Measurements from ENCODE around the gene CCDC27. TPM values are rescaled to one million over a fixed set of nuclear protein-coding genes. Genes with fewer than 3 reads are reported as not detected.
A peak's percentile ranks its signal among the peaks of the same experiment; 100 is the strongest.

CCDC27 gene
- total and polyA plus RNA-seq, 3 experiments from 2014 or later: not detected

DNA sequence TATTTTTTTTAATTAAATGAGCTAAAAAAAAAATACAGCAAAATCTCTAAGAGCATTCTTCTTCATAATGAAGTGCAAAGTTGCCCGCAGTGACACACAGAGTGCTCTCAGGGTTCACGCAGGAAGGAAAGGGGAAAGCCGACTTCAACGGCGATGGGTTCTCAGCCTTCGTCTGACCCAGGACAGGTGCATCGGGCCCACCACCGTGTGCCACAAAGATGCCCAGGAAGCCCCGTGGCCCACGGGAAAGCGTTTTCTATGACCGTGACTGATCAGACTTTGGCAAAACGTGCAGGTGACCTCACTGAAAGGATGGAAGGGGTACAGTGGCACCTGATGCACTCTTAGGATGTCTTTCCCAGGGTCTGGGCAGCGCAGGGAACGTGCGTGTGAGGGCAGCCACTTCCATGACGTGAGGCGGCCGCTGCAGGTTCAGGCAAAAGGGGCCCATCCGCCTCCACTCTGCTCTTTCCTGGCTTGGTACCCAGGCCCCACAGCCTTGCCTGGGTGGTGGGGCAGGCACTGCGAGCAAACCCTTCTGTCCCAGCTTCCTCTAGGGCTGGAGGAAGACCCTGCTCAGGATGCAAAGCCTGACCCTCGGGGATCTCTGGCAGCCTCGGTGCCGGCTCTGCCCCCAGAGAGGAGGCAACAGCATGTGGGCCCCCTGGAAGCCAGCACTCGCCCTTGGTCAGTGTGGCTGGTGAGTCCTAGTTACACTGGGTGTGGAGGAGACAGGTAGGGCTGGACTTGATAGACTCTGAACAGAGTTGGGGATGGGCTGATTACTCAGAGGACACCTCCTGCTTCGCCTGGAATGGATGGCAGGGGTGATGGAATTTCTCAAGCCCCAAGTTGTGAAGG, 35.7 kb downstream of the CCDC27 start:
- H3K27me3 ChIP-seq (ENCODE audit: insufficient read depth, low read length, poor library complexity, severe bottlenecking): no peaks in the 10 kb centered on the region
- POLR2A ChIA-PET: no interaction called here

DNA sequence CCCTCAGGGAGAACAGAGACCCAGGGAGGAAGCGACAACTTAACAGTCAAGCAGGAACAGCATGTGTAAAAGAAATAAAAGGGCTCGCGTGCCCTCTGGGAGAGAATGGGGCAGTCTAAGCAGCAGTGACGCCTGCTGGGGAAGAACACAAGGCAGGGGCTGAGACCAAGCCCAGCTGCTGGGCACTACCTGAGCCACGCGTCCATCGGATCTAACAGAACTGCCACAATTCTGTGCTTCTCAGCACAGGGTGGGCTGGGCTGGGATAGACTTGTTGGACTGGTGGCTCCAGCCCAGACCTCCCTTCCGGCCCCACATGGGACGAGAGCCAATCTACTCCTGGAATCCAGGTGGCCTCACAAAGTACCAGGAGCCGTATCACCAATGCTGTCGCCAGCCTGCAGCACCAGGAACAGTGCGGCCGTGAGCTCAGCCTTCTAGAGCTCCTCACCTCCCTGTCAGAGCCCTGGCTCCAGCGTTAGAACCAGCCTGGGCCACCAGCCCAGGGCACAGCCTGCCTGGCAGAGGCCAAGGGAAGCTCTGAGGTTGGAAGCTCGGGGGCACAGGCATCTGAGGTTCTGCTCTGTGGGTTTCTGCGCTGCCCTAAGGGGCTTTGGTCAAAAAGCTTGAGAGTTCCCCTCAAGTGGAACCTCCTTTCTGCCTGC, 36.6 kb downstream of the CCDC27 start:
- H3K9me3 ChIP-seq (ENCODE audit: low read length): no peaks in the 10 kb centered on the region
- H3K27me3 Mint-ChIP-seq: no peaks in the 10 kb centered on the region
- H3K4me1 ChIP-seq (ENCODE audit: insufficient read depth, low read length): peaks cover 22% of the 10 kb centered on the region
- peak in 1 of 5 donors; percentile 43 for DNase-seq
- peak overlapping the region in 7 of 8 donors; percentile 24 to 98 (median 95) for H3K27ac Mint-ChIP-seq
- peaks cover 0 to 68% (median 7%) of the 10 kb centered on the region in 3 donors for H3K36me3 Mint-ChIP-seq
- ChIA-PET CTCF (interaction anchor here (1.1 kb wide), 1 partner anchor 13 kb away, joined by 3 read pairs; no protein-coding TSS in a partner anchor), POLR2A (no interaction called here)
- H3K27ac ChIP-seq (ENCODE audit: low read depth, low read length): no peak overlapping the region
- peak overlapping the region in 1 of 7 donors; percentile 74 for H3K4me3 Mint-ChIP-seq
- peaks cover 19 to 56% (median 30%) of the 10 kb centered on the region in 3 donors for H3K4me1 Mint-ChIP-seq
- no peak overlapping the region for H3K4me3 ChIP-seq (ENCODE audit: low read length)
- H3K36me3 ChIP-seq (ENCODE audit: insufficient read depth, low read length): peaks cover 36% of the 10 kb centered on the region
- no peaks in the 10 kb centered on the region for H3K9me3 Mint-ChIP-seq
- H3K27me3 ChIP-seq (ENCODE audit: insufficient read depth, low read length, poor library complexity, severe bottlenecking): no peaks in the 10 kb centered on the region

More for the DNA sequence above, 35.7 kb downstream of the CCDC27 start:
- Histone ChIP-seq H3K4me1 (ENCODE audit: insufficient read depth, low read length) (peaks cover 13% of the 10 kb centered on the region), H3K4me3 (ENCODE audit: low read length) (no peak overlapping the region), H3K9me3 (ENCODE audit: low read length) (no peaks in the 10 kb centered on the region), H3K36me3 (ENCODE audit: insufficient read depth, low read length) (peaks cover 39% of the 10 kb centered on the region), H3K27ac (ENCODE audit: low read depth, low read length) (peak overlapping the region; percentile 18)
- peak overlapping the region in 5 of 7 donors; percentile 62 to 83 (median 71) for H3K4me3 Mint-ChIP-seq
- DNase-seq: peak in 3 of 5 donors; percentile 8 to 41 (median 17)
- peaks cover 0 to 68% (median 7%) of the 10 kb centered on the region in 3 donors for H3K36me3 Mint-ChIP-seq
- peak overlapping the region; percentile 27 to 98 (median 97) for H3K27ac Mint-ChIP-seq
- H3K9me3 Mint-ChIP-seq: no peaks in the 10 kb centered on the region
- CTCF ChIA-PET: interaction anchor here (0.9 kb wide), 1 partner anchor 12 kb away, joined by 5 read pairs; no protein-coding TSS in a partner anchor
- peaks cover 13 to 46% (median 21%) of the 10 kb centered on the region in 3 donors for H3K4me1 Mint-ChIP-seq
- H3K27me3 Mint-ChIP-seq: no peaks in the 10 kb centered on the region

DNA sequence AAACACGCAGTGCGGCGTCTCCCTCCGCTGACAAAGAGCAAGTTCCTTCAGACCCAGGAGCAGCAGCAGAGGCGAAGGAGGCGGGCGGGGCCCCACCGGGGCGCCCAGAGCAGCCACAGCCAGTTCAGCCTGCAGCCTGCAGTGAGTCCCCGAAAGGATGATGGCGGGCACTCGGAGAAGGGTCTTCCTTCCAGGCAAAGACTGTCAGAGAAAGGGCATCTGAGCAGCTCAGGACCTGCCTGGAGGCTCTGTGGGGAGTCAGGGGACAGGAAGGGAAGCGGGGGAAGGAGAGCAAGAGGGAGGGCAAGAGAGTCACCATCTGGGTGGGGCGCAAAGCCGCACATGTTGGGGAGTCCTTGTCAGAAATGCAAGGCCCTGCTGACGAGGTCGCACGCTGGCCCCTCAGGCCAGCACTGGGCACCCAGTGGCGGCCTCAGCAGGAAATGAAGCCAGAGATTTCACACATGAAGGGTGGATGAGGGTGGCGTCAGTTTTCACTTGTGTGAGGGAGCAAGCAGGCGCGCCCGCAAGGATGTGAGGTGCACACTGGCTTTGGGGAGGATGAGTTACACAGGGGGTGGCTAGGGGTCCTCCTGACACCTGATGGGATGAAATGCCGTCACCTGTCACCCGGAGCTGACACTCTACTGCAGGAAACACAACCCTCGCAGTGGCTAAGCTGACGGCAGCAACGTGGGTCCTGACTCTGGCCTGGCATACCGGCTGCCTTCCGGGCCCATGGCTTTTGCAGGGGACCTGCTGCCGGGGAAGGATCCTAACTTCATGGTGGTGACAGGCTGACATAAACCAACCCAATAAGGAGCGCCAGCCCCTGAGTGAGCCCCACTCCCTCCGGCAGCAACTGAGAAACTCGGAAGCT, 37.4 kb downstream of the CCDC27 start:
- ChIA-PET POLR2A (no interaction called here), CTCF (interaction anchor here (1.1 kb wide), 1 partner anchor 14 kb away, joined by 3 read pairs; no protein-coding TSS in a partner anchor)
- peaks cover 24 to 63% (median 38%) of the 10 kb centered on the region in 3 donors for H3K4me1 Mint-ChIP-seq
- H3K4me1 ChIP-seq (ENCODE audit: insufficient read depth, low read length): peaks cover 30% of the 10 kb centered on the region
- peak overlapping the region in 3 of 8 donors; percentile 27 to 76 (median 72) for H3K27ac Mint-ChIP-seq
- no peaks in the 10 kb centered on the region for H3K9me3 Mint-ChIP-seq
- H3K9me3 ChIP-seq (ENCODE audit: low read length): no peaks in the 10 kb centered on the region
- H3K27ac ChIP-seq (ENCODE audit: low read depth, low read length): no peak overlapping the region
- peaks cover 31% of the 10 kb centered on the region for H3K36me3 ChIP-seq (ENCODE audit: insufficient read depth, low read length)
- H3K4me3 ChIP-seq (ENCODE audit: low read length): no peak overlapping the region
- peak in 1 of 5 donors; percentile 35 for DNase-seq
- no peak overlapping the region for H3K4me3 Mint-ChIP-seq
- no peaks in the 10 kb centered on the region for H3K27me3 ChIP-seq (ENCODE audit: insufficient read depth, low read length, poor library complexity, severe bottlenecking)
- H3K27me3 Mint-ChIP-seq: no peaks in the 10 kb centered on the region
- H3K36me3 Mint-ChIP-seq: peaks cover 0 to 60% (median 7%) of the 10 kb centered on the region in 3 donors

DNA sequence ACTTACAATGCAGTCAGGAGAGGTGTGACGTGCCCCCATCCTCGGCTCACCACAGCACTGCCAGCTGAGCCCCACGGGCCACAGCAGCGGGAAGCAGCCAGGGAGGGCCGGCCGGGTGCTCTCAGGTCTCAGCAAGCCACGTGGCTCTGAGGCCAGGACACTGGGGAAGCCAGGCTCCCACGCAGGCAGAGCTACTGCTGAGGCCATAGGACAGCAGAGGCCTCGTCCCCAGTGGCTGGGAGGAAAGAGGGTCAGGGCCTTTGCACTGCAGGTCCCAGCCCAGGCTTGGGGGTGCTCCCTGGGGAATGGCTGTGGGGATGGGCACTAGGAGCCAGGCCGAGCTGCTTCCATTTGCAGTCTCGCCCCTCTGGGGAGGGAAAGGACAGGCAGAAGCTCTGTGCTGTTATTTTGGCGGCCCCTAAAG, 38.3 kb downstream of the CCDC27 start:
- Mint-ChIP-seq H3K9me3 (no peaks in the 10 kb centered on the region), H3K36me3 (peaks cover 0 to 57% (median 5%) of the 10 kb centered on the region in 3 donors), H3K27ac (no peak overlapping the region), H3K4me3 (no peak overlapping the region), H3K27me3 (no peaks in the 10 kb centered on the region), H3K4me1 (peaks cover 30 to 71% (median 46%) of the 10 kb centered on the region in 3 donors)
- H3K27ac ChIP-seq (ENCODE audit: low read depth, low read length): no peak overlapping the region
- H3K9me3 ChIP-seq (ENCODE audit: low read length): no peaks in the 10 kb centered on the region
- no peaks in the 10 kb centered on the region for H3K27me3 ChIP-seq (ENCODE audit: insufficient read depth, low read length, poor library complexity, severe bottlenecking)
- DNase-seq: peak in 1 of 5 donors; percentile 43
- H3K4me1 ChIP-seq (ENCODE audit: insufficient read depth, low read length): peaks cover 38% of the 10 kb centered on the region
- H3K36me3 ChIP-seq (ENCODE audit: insufficient read depth, low read length): peaks cover 25% of the 10 kb centered on the region
- ChIA-PET CTCF (no interaction called here), POLR2A (no interaction called here)
- H3K4me3 ChIP-seq (ENCODE audit: low read length): no peak overlapping the region

DNA sequence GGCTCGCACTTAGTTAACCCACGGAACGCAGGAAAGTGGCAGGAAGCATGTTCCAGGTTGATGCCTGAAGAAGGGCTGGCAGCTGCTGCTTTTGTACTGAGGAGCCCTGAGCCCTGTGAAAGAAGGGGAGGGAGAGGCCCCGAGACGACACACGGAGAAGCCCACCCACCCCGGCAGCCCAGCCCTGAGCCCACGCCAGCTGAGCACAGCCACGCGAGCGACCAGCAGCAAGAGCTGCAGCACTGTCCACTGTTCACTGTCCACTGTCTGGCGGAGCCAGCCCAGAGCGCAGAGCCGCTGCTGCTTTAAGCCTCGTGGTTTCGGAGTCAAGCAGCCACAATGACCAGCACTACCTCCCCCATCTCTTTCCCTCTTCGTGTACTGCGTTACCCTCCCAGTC, 38.7 kb downstream of the CCDC27 start:
- ChIA-PET POLR2A (no interaction called here), CTCF (no interaction called here)
- DNase-seq: peak in 1 of 5 donors; percentile 45
- H3K9me3 ChIP-seq (ENCODE audit: low read length): no peaks in the 10 kb centered on the region
- peaks cover 40% of the 10 kb centered on the region for H3K4me1 ChIP-seq (ENCODE audit: insufficient read depth, low read length)
- H3K36me3 ChIP-seq (ENCODE audit: insufficient read depth, low read length): peaks cover 22% of the 10 kb centered on the region
- no peak overlapping the region for H3K4me3 ChIP-seq (ENCODE audit: low read length)
- Mint-ChIP-seq H3K27ac (no peak overlapping the region), H3K9me3 (no peaks in the 10 kb centered on the region), H3K36me3 (peaks cover 0 to 52% (median 5%) of the 10 kb centered on the region in 3 donors), H3K4me3 (no peak overlapping the region), H3K27me3 (no peaks in the 10 kb centered on the region), H3K4me1 (peaks cover 31 to 72% (median 47%) of the 10 kb centered on the region in 3 donors)
- no peaks in the 10 kb centered on the region for H3K27me3 ChIP-seq (ENCODE audit: insufficient read depth, low read length, poor library complexity, severe bottlenecking)
- H3K27ac ChIP-seq (ENCODE audit: low read depth, low read length): no peak overlapping the region

DNA sequence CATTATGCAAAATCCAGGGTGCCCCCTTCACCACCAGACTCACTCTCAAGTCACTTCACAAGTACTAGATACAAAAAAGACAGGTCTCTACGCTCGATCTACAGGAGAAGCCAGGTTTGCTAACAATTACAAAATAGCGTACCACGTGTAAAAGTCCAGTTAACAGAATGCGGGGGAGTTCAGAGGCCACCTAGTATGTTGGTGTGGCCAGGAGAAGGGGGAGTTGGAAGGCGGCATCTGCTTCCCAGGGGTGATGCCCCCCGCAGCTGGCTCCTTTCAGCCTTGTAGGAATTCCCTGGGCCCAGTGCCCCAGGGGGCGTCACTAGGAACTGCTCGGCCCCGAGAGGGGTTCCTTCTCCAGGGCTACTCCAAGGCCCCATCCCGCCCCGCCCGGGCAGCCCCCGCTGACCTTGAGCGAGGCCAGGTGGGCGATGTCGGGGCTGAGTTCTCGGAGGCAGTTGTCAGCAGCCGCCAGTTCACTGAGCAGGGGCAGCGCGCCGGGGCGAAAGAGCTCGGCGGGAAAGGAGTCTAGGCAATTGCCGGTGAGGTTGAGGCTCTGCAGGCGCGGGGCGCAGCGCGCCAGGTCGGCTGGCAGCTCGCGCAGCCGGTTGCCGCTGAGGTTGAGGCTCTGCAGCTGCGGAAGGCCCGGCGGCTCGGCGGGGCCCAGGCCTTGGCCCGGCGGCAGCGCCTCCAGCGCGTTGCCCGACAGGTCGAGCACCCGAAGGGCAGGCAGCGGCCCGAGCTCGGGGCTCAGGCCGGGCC, 43.4 kb downstream of the CCDC27 start:
- DNase-seq: peak in 1 of 5 donors; percentile 42
- peaks cover 2 to 26% (median 4%) of the 10 kb centered on the region in 3 donors for H3K36me3 Mint-ChIP-seq
- Histone ChIP-seq H3K27ac (ENCODE audit: low read depth, low read length) (peak overlapping the region; percentile 69), H3K4me1 (ENCODE audit: insufficient read depth, low read length) (peaks cover 34% of the 10 kb centered on the region), H3K27me3 (ENCODE audit: insufficient read depth, low read length, poor library complexity, severe bottlenecking) (no peaks in the 10 kb centered on the region), H3K4me3 (ENCODE audit: low read length) (peak overlapping the region; percentile 66), H3K9me3 (ENCODE audit: low read length) (no peaks in the 10 kb centered on the region), H3K36me3 (ENCODE audit: insufficient read depth, low read length) (peaks cover 11% of the 10 kb centered on the region)
- peak overlapping the region in 7 of 8 donors; percentile 59 to 89 (median 74) for H3K27ac Mint-ChIP-seq
- POLR2A ChIA-PET: interaction anchor here (1.0 to 1.3 kb wide), 2 partner anchors 62 to 104 kb away, joined by 3 read pairs; partner anchors contain the start of genes C1orf174 and DFFB
- CTCF ChIA-PET: interaction anchor here (0.7 to 0.8 kb wide), 2 partner anchors 20 to 25 kb away, joined by 3 read pairs; no protein-coding TSS in a partner anchor
- no peaks in the 10 kb centered on the region for H3K9me3 Mint-ChIP-seq
- peaks cover 4 to 10% of the 10 kb centered on the region in 2 donors for H3K27me3 Mint-ChIP-seq
- H3K4me3 Mint-ChIP-seq: peak overlapping the region; percentile 78 to 92 (median 88)
- peaks cover 34 to 53% (median 42%) of the 10 kb centered on the region in 3 donors for H3K4me1 Mint-ChIP-seq
